SK-N-SH (cell line): ENCODE measurements around the gene UBAC2. TPM values are rescaled to one million over a fixed set of nuclear protein-coding genes. Genes with fewer than 3 reads are reported as not detected.

Experiments used
- CTCF ChIA-PET: fragments of 300-600, 350-600 bp; formaldehyde crosslinking; extraction: SDS; loops from one replicate; lab custom pipeline; 2021; lab: Yijun Ruan, JAX
- POLR2A ChIA-PET: fragments of 350-600 bp; sonication (Branson Sonifier 250); formaldehyde crosslinking; extraction: SDS; loops from one replicate; lab custom pipeline; 2020; ENCODE audit warnings: antibody characterized with exemption, inconsistent platforms; lab: Yijun Ruan, JAX
- DNase-seq: peaks from one replicate; pipeline ENCODE4 v3.0.0; 2012
- H2AFZ ChIP-seq: fragments of 200-600 bp; sonication (generic); 2 replicates; pipeline ENCODE4 v1.8.1; 2016; ENCODE audit warnings: antibody characterized with exemption, mild to moderate bottlenecking, low read depth
- H3F3A ChIP-seq: fragments of 200-600 bp; sonication (generic); replicated peaks from 2 replicates; pipeline ENCODE3; 2016; ENCODE audit warnings: antibody characterized with exemption, mild to moderate bottlenecking; ENCODE audit not compliant: insufficient read depth
- H3K27ac ChIP-seq, 2 experiments: fragments of 200-500 bp in 1 of 2; fragments of 200-600 bp in 1 of 2; sonication (Bioruptor generic) in 1 of 2; sonication (generic), shearing (Covaris generic) in 1 of 2; 2 replicates each; pipeline versions ENCODE4 v1.5.1 to v1.6.1; 2014 to 2016; ENCODE audit warnings: low read depth in 2 of 2, inconsistent platforms in 1 of 2, low read length in 1 of 2, mild to moderate bottlenecking in 1 of 2, mixed read lengths in 1 of 2
- H3K27me3 ChIP-seq: fragments of 200-600 bp; sonication (generic), shearing (Covaris generic); 2 replicates; pipeline ENCODE4 v1.6.1; 2016; ENCODE audit warnings: mixed run types; ENCODE audit not compliant: insufficient read depth
- H3K36me3 ChIP-seq, 2 experiments: fragments of 200-500 bp in 1 of 2; fragments of 200-600 bp in 1 of 2; sonication (Bioruptor generic) in 1 of 2; sonication (generic) in 1 of 2; replicated peaks in 1 of 2; 2 replicates each; pipeline versions ENCODE3 to v1.5.1; 2014 to 2016; ENCODE audit warnings: low read length in 1 of 2, mild to moderate bottlenecking in 1 of 2; ENCODE audit not compliant: insufficient read depth in 2 of 2, control insufficient read depth in 1 of 2
- H3K4me1 ChIP-seq, 2 experiments: fragments of 200-500 bp in 1 of 2; fragments of 200-600 bp in 1 of 2; sonication (Bioruptor generic) in 1 of 2; sonication (generic), shearing (Covaris generic) in 1 of 2; 2 replicates each; pipeline versions ENCODE4 v1.5.1 to v1.6.1; 2014 to 2016; ENCODE audit warnings: low read depth in 1 of 2, low read length in 1 of 2, mixed run types in 1 of 2; ENCODE audit not compliant: insufficient read depth in 2 of 2, control insufficient read depth in 1 of 2
- H3K4me2 ChIP-seq: fragments of 200-600 bp; sonication (generic), shearing (Covaris generic); 2 replicates; pipeline ENCODE4 v1.6.1; 2017; ENCODE audit warnings: mixed run types
- H3K4me3 ChIP-seq, 2 experiments: fragments of 200-500 bp in 1 of 2; fragments of 200-600 bp in 1 of 2; sonication (Bioruptor generic) in 1 of 2; sonication (generic), shearing (Covaris generic) in 1 of 2; 2 replicates each; pipeline versions ENCODE4 v1.5.1 to v1.8.1; 2014 to 2016; ENCODE audit warnings: low read depth in 2 of 2, inconsistent platforms in 1 of 2, low read length in 1 of 2, mild to moderate bottlenecking in 1 of 2, mixed read lengths in 1 of 2, moderate library complexity in 1 of 2
- H3K79me2 ChIP-seq: fragments of 200-600 bp; sonication (generic); 2 replicates; pipeline ENCODE4 v1.8.1; 2017; ENCODE audit warnings: mild to moderate bottlenecking; ENCODE audit not compliant: insufficient read depth
- H3K9ac ChIP-seq: fragments of 200-600 bp; sonication (generic); 2 replicates; pipeline ENCODE4 v1.6.1; 2017; ENCODE audit warnings: mixed run types
- H3K9me2 ChIP-seq: fragments of 200-600 bp; sonication (generic); 2 replicates; pipeline ENCODE4 v1.6.1; 2017; ENCODE audit warnings: mixed run types
- H3K9me3 ChIP-seq: fragments of 200-600 bp; sonication (generic); 2 replicates; pipeline ENCODE4 v1.6.1; 2017; ENCODE audit warnings: mixed run types, mild to moderate bottlenecking, moderate library complexity
- H4K20me1 ChIP-seq: fragments of 200-600 bp; sonication (generic); 2 replicates; pipeline ENCODE4 v1.6.1; 2017; ENCODE audit warnings: mild to moderate bottlenecking, mixed run types; ENCODE audit not compliant: insufficient read depth
- ELF1 ChIP-seq: IDR thresholded peaks from 2 replicates; pipeline ENCODE4 v1.4.0; 2012
- EZH2phosphoT487 ChIP-seq: fragments of 200-600 bp; sonication (generic); IDR thresholded peaks from 2 replicates; pipeline ENCODE4 v1.6.1; 2017; ENCODE audit warnings: low read depth, mixed run types, mild to moderate bottlenecking, antibody characterized with exemption, moderate library complexity, borderline replicate concordance
- FOSL2 ChIP-seq: IDR thresholded peaks from 2 replicates; pipeline ENCODE4 v1.4.0; 2012; ENCODE audit warnings: low read depth, mild to moderate bottlenecking, moderate library complexity, borderline replicate concordance
- FOXJ3 ChIP-seq: sonication (generic); formaldehyde crosslinking; IDR thresholded peaks from 2 replicates; pipeline ENCODE4 v1.5.1; 2020; ENCODE audit warnings: mild to moderate bottlenecking, missing genetic modification reagents
- JUND ChIP-seq: IDR thresholded peaks from 2 replicates; pipeline ENCODE4 v1.4.0; 2012
- NFIC ChIP-seq: IDR thresholded peaks from 2 replicates; pipeline ENCODE4 v1.4.0; 2012; ENCODE audit warnings: borderline replicate concordance
- NRF1 ChIP-seq: IDR thresholded peaks from 2 replicates; pipeline ENCODE4 v1.6.1; 2012; ENCODE audit warnings: low read depth, mild to moderate bottlenecking, low read length
- POLR2AphosphoS5 ChIP-seq: IDR thresholded peaks from 2 replicates; pipeline ENCODE4 v1.6.1; 2012; ENCODE audit warnings: low read depth, low read length
- RCOR1 ChIP-seq: fragments of 150-350 bp; IDR thresholded peaks from 2 replicates; pipeline ENCODE4 v1.6.1; 2017; ENCODE audit warnings: antibody characterized with exemption, low read length
- RFX5 ChIP-seq: IDR thresholded peaks from 2 replicates; pipeline ENCODE4 v1.6.1; 2012; ENCODE audit warnings: mild to moderate bottlenecking, improper control_type of control experiment, low read length
- SMC3 ChIP-seq: IDR thresholded peaks from 2 replicates; pipeline ENCODE4 v1.6.1; 2012; ENCODE audit warnings: low read depth, low read length, improper control_type of control experiment
- TAF1 ChIP-seq: IDR thresholded peaks from 2 replicates; pipeline ENCODE4 v1.6.1; 2012; ENCODE audit warnings: low read depth, mild to moderate bottlenecking, low read length, moderate library complexity, borderline replicate concordance
- TCF12 ChIP-seq: IDR thresholded peaks from 2 replicates; pipeline ENCODE4 v1.4.0; 2012
- TEAD4 ChIP-seq: IDR thresholded peaks from 2 replicates; pipeline ENCODE4 v1.4.0; 2012; ENCODE audit warnings: mild to moderate bottlenecking, borderline replicate concordance; ENCODE audit not compliant: insufficient read depth
- WGBS: methylation state at CpG from one replicate; pipeline ENCODE4 v1.1.6; 2017; ENCODE audit warnings: low lambda C conversion rate; 5-methylcytosine and 5-hydroxymethylcytosine counted together
- polyA plus RNA-seq, 3 experiments: library from polyadenylated mRNA; depleted of rRNA; stranded (reverse); fragments of >200 nt; gene quantifications; 2 replicates each; pipeline ENCODE4 v1.2.3, GENCODE V29; 2012
- TF ChIP-seq, protein P1 (sequence below): IDR thresholded peaks from 2 replicates; pipeline ENCODE4 v1.4.0; 2012; ENCODE audit warnings: low read depth
- TF ChIP-seq, protein P2 (sequence below): fragments of 200-600 bp; sonication (generic); IDR thresholded peaks from 2 replicates; pipeline ENCODE4 v1.6.1; 2017; ENCODE audit warnings: antibody characterized with exemption, mild to moderate bottlenecking, moderate library complexity
- TF ChIP-seq, protein P3 (sequence below): IDR thresholded peaks from 2 replicates; pipeline ENCODE4 v1.4.0; 2012; ENCODE audit warnings: low read depth, borderline replicate concordance

Gene UBAC2
- polyA plus RNA-seq, 1 of the 3 experiments (the other 2 are of a cell fraction) = 79.0 TPM

DNA sequence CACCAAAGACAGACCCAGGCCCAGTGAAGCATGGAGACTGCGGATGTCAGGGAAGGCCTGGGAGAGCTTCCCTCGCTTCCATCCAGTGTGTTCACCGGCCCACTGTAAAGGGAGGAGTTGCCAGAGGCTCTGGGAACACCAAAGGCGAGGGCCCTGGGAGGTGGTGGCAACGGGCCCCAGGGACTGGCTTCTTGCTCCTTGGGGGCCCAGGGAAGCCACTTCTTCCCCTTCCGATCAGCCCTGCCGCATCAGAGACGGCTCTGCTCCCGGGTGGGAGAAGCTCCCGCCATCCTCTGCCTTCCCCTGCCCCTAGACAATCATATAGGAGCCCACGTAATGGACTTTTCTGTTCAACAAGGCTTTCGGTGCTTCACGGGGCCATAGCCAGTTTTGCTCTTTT, 189.9 kb downstream of the UBAC2 start:
- Histone ChIP-seq H3K36me3 (peaks cover 0 to 6% of the 10 kb centered on the region in 2 experiments), H3K4me1 (no peaks in the 10 kb centered on the region), H3K27ac (no peak overlapping the region), H3K27me3 (no peaks in the 10 kb centered on the region), H3K79me2 (no peaks in the 10 kb centered on the region), H4K20me1 (no peaks in the 10 kb centered on the region), H3K9me2 (no peaks in the 10 kb centered on the region), H2AFZ (no peak overlapping the region), H3F3A (no peaks in the 10 kb centered on the region), H3K4me2 (no peak overlapping the region), H3K9ac (no peak overlapping the region), H3K4me3 (no peak overlapping the region), H3K9me3 (no peaks in the 10 kb centered on the region)
- POLR2A ChIA-PET = no interaction called here
- CTCF ChIA-PET = no interaction called here
- no peak for DNase-seq
- WGBS = 95% methylated on average over 13 of the region's 13 CpGs
- no peak for TF ChIP-seq NRF1
- TF ChIP-seq SMC3 = no peak
- TF ChIP-seq FOXJ3 (CRISPR knock-in tag) = no peak
- TF ChIP-seq, protein P1, sequence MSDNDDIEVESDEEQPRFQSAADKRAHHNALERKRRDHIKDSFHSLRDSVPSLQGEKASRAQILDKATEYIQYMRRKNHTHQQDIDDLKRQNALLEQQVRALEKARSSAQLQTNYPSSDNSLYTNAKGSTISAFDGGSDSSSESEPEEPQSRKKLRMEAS = no peak
- no peak for TF ChIP-seq ELF1
- TF ChIP-seq RFX5 = no peak
- TF ChIP-seq RCOR1 = no peak
- TF ChIP-seq TAF1 = no peak
- no peak for TF ChIP-seq TEAD4
- TF ChIP-seq, protein P2, sequence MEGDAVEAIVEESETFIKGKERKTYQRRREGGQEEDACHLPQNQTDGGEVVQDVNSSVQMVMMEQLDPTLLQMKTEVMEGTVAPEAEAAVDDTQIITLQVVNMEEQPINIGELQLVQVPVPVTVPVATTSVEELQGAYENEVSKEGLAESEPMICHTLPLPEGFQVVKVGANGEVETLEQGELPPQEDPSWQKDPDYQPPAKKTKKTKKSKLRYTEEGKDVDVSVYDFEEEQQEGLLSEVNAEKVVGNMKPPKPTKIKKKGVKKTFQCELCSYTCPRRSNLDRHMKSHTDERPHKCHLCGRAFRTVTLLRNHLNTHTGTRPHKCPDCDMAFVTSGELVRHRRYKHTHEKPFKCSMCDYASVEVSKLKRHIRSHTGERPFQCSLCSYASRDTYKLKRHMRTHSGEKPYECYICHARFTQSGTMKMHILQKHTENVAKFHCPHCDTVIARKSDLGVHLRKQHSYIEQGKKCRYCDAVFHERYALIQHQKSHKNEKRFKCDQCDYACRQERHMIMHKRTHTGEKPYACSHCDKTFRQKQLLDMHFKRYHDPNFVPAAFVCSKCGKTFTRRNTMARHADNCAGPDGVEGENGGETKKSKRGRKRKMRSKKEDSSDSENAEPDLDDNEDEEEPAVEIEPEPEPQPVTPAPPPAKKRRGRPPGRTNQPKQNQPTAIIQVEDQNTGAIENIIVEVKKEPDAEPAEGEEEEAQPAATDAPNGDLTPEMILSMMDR = no peak
- TF ChIP-seq, protein P3, sequence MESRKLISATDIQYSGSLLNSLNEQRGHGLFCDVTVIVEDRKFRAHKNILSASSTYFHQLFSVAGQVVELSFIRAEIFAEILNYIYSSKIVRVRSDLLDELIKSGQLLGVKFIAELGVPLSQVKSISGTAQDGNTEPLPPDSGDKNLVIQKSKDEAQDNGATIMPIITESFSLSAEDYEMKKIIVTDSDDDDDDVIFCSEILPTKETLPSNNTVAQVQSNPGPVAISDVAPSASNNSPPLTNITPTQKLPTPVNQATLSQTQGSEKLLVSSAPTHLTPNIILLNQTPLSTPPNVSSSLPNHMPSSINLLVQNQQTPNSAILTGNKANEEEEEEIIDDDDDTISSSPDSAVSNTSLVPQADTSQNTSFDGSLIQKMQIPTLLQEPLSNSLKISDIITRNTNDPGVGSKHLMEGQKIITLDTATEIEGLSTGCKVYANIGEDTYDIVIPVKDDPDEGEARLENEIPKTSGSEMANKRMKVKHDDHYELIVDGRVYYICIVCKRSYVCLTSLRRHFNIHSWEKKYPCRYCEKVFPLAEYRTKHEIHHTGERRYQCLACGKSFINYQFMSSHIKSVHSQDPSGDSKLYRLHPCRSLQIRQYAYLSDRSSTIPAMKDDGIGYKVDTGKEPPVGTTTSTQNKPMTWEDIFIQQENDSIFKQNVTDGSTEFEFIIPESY = no peak
- no peak for TF ChIP-seq JUND
- TF ChIP-seq TCF12 = no peak
- TF ChIP-seq POLR2AphosphoS5 = no peak
- TF ChIP-seq NFIC = no peak
- TF ChIP-seq FOSL2 = no peak
- no peak for TF ChIP-seq EZH2phosphoT487
